SJCRH30 (cell line): Measurements from ENCODE around the gene SNX18. TPM values are rescaled to one million over a fixed set of nuclear protein-coding genes. Genes with fewer than 3 reads are reported as not detected.

ENCODE experiments used
- DNase-seq, 2 experiments: peaks; one replicate each; pipeline ENCODE4 v3.0.0-alpha.2; 2015 to 2020
- H3K27ac ChIP-seq: fragments of 250-450 bp; sonication (Bioruptor Pico); 2 replicates; pipeline ENCODE4 v1.5.1; 2020; ENCODE audit warnings: mild to moderate bottlenecking, moderate library complexity
- H3K27me3 ChIP-seq: fragments of 250-450 bp; sonication (Bioruptor Pico); 2 replicates; pipeline ENCODE4 v1.5.1; 2020; ENCODE audit warnings: mild to moderate bottlenecking, moderate library complexity
- H3K36me3 ChIP-seq: fragments of 250-450 bp; sonication (Bioruptor Pico); 2 replicates; pipeline ENCODE4 v1.5.1; 2020; ENCODE audit warnings: mild to moderate bottlenecking, moderate library complexity
- H3K4me1 ChIP-seq: fragments of 250-450 bp; sonication (Bioruptor Pico); 2 replicates; pipeline ENCODE4 v1.5.1; 2020; ENCODE audit warnings: mild to moderate bottlenecking, moderate library complexity
- H3K4me3 ChIP-seq: fragments of 250-450 bp; sonication (Bioruptor Pico); 2 replicates; pipeline ENCODE4 v1.5.1; 2020; ENCODE audit warnings: mild to moderate bottlenecking, moderate library complexity
- H3K9me3 ChIP-seq: fragments of 250-450 bp; sonication (Bioruptor Pico); replicated peaks from 2 replicates; pipeline ENCODE4 v1.5.1; 2020; ENCODE audit warnings: mild to moderate bottlenecking, moderate library complexity
- total RNA-seq: library from RNA; depleted of rRNA; stranded (reverse); fragments of >200 nt; shearing (Covaris generic); gene quantifications from 2 replicates; pipeline ENCODE4 v1.2.3, GENCODE V29; 2014

Gene SNX18
- total RNA-seq, 1 experiment from 2014 or later, result 9.3 TPM

- Histone ChIP-seq H3K27ac (no peak overlapping the region), H3K4me1 (no peaks in the 10 kb centered on the region; the same call in 1 of the 2 replicates), H3K36me3 (no peaks in the 10 kb centered on the region), H3K9me3 (no peaks in the 10 kb centered on the region), H3K27me3 (no peaks in the 10 kb centered on the region), H3K4me3 (no peak overlapping the region)
- peak; percentile 29 to 56 for DNase-seq
Observed at GRCh38 chr5:54514291-54514690, 3.3 kb upstream of the SNX18 start.

GRCh38 chr5:54514841-54515432 is 2.6 kb upstream of the SNX18 start:
- Histone ChIP-seq H3K9me3 (no peaks in the 10 kb centered on the region), H3K27ac (no peak overlapping the region), H3K36me3 (no peaks in the 10 kb centered on the region), H3K4me1 (no peaks in the 10 kb centered on the region; the same call in 1 of the 2 replicates), H3K4me3 (no peak overlapping the region), H3K27me3 (no peaks in the 10 kb centered on the region)
- no peak for DNase-seq

GRCh38 chr5:54515634-54516033 is 1.9 kb upstream of the SNX18 start:
- Histone ChIP-seq H3K27ac (no peak overlapping the region), H3K4me1 (no peaks in the 10 kb centered on the region; the same call in 1 of the 2 replicates)

GRCh38 chr5:54516051-54516655 is 1.4 kb upstream of the SNX18 start:
- Histone ChIP-seq H3K4me3 (no peak overlapping the region), H3K9me3 (no peaks in the 10 kb centered on the region), H3K36me3 (no peaks in the 10 kb centered on the region), H3K27ac (no peak overlapping the region), H3K4me1 (no peaks in the 10 kb centered on the region; the same call in 1 of the 2 replicates), H3K27me3 (no peaks in the 10 kb centered on the region)
- no peak for DNase-seq

More at GRCh38 chr5:54515634-54516033, 1.9 kb upstream of the SNX18 start:
- Histone ChIP-seq H3K4me3 (no peak overlapping the region), H3K27me3 (no peaks in the 10 kb centered on the region), H3K9me3 (no peaks in the 10 kb centered on the region), H3K36me3 (no peaks in the 10 kb centered on the region)
- no peak for DNase-seq

GRCh38 chr5:54517174-54517511 is 416 bp upstream of the SNX18 start:
- peak overlapping the region; percentile 87 for H3K4me3 ChIP-seq
- no peak for DNase-seq

GRCh38 chr5:54518146-54518817 is 723 bp downstream of the SNX18 start:
- Histone ChIP-seq H3K27ac (peak overlapping the region; percentile 39; the same call in 1 of the 2 replicates), H3K9me3 (no peaks in the 10 kb centered on the region), H3K27me3 (no peaks in the 10 kb centered on the region), H3K4me1 (no peaks in the 10 kb centered on the region; the same call in 1 of the 2 replicates), H3K36me3 (no peaks in the 10 kb centered on the region), H3K4me3 (peak overlapping the region; percentile 87)
- DNase-seq, result peak; percentile 30 to 38

More at GRCh38 chr5:54517174-54517511, 416 bp upstream of the SNX18 start:
- H3K27ac ChIP-seq, result no peak overlapping the region
- H3K36me3 ChIP-seq, result no peaks in the 10 kb centered on the region
- H3K27me3 ChIP-seq, result no peaks in the 10 kb centered on the region
- no peaks in the 10 kb centered on the region for H3K9me3 ChIP-seq
- H3K4me1 ChIP-seq, result no peaks in the 10 kb centered on the region; the same call in 1 of the 2 replicates

GRCh38 chr5:54518818-54519508 is 1.4 kb downstream of the SNX18 start:
- H3K9me3 ChIP-seq, result no peaks in the 10 kb centered on the region
- H3K4me3 ChIP-seq, result no peak overlapping the region
- H3K27me3 ChIP-seq, result no peaks in the 10 kb centered on the region
- no peaks in the 10 kb centered on the region; the same call in 1 of the 2 replicates for H3K4me1 ChIP-seq
- DNase-seq, result no peak
- no peak overlapping the region for H3K27ac ChIP-seq
- H3K36me3 ChIP-seq, result no peaks in the 10 kb centered on the region

GRCh38 chr5:54519509-54519876 is 1.9 kb downstream of the SNX18 start:
- no peak overlapping the region for H3K27ac ChIP-seq
- no peaks in the 10 kb centered on the region for H3K9me3 ChIP-seq
- no peak overlapping the region for H3K4me3 ChIP-seq
- no peak for DNase-seq
- H3K4me1 ChIP-seq, result no peaks in the 10 kb centered on the region; the same call in 1 of the 2 replicates
- no peaks in the 10 kb centered on the region for H3K36me3 ChIP-seq
- H3K27me3 ChIP-seq, result no peaks in the 10 kb centered on the region

- no peaks in the 10 kb centered on the region for H3K36me3 ChIP-seq
- no peak overlapping the region for H3K4me3 ChIP-seq
- DNase-seq, result no peak
- H3K27me3 ChIP-seq, result no peaks in the 10 kb centered on the region
- 0 out of 2 replicates have a peak, but pooled peaks cover 2% of the 10 kb centered on the region for H3K9me3 ChIP-seq
- H3K27ac ChIP-seq, result no peak overlapping the region
- H3K4me1 ChIP-seq, result no peaks in the 10 kb centered on the region
Observed at GRCh38 chr5:54520438-54520846, 2.9 kb downstream of the SNX18 start.

- H3K27me3 ChIP-seq, result no peaks in the 10 kb centered on the region
- no peaks in the 10 kb centered on the region for H3K36me3 ChIP-seq
- H3K4me1 ChIP-seq, result no peaks in the 10 kb centered on the region
- 0 out of 2 replicates have a peak, but pooled peaks cover 2% of the 10 kb centered on the region for H3K9me3 ChIP-seq
- no peak for DNase-seq
- no peak overlapping the region for H3K4me3 ChIP-seq
- H3K27ac ChIP-seq, result no peak overlapping the region
Observed at GRCh38 chr5:54520940-54521339, 3.4 kb downstream of the SNX18 start.

- Histone ChIP-seq H3K9me3 (0 out of 2 replicates have a peak, but pooled peaks cover 2% of the 10 kb centered on the region), H3K4me3 (no peak overlapping the region), H3K27ac (no peak overlapping the region), H3K27me3 (no peaks in the 10 kb centered on the region), H3K4me1 (no peaks in the 10 kb centered on the region), H3K36me3 (no peaks in the 10 kb centered on the region)
- no peak for DNase-seq
Observed at GRCh38 chr5:54521856-54522479, 4.4 kb downstream of the SNX18 start.

- H3K36me3 ChIP-seq, result no peaks in the 10 kb centered on the region
- no peak for DNase-seq
- H3K9me3 ChIP-seq, result 0 out of 2 replicates have a peak, but pooled peaks cover 2% of the 10 kb centered on the region
- no peaks in the 10 kb centered on the region for H3K4me1 ChIP-seq
- H3K27ac ChIP-seq, result no peak overlapping the region
- H3K4me3 ChIP-seq, result no peak overlapping the region
- H3K27me3 ChIP-seq, result no peaks in the 10 kb centered on the region
Observed at GRCh38 chr5:54523534-54523933, 6.0 kb downstream of the SNX18 start.

GRCh38 chr5:54524082-54524481 is 6.5 kb downstream of the SNX18 start:
- DNase-seq, result no peak
- Histone ChIP-seq H3K27ac (no peak overlapping the region), H3K4me1 (no peaks in the 10 kb centered on the region), H3K27me3 (no peaks in the 10 kb centered on the region), H3K9me3 (0 out of 2 replicates have a peak, but pooled peaks cover 2% of the 10 kb centered on the region), H3K4me3 (no peak overlapping the region), H3K36me3 (no peaks in the 10 kb centered on the region)

GRCh38 chr5:54524704-54525103 is 7.1 kb downstream of the SNX18 start:
- H3K36me3 ChIP-seq, result no peaks in the 10 kb centered on the region

More at GRCh38 chr5:54524704-54525103, 7.1 kb downstream of the SNX18 start:
- no peak overlapping the region for H3K27ac ChIP-seq
- H3K27me3 ChIP-seq, result no peaks in the 10 kb centered on the region
- DNase-seq, result no peak
- H3K4me1 ChIP-seq, result no peaks in the 10 kb centered on the region
- 0 out of 2 replicates have a peak, but pooled peaks cover 2% of the 10 kb centered on the region for H3K9me3 ChIP-seq
- H3K4me3 ChIP-seq, result no peak overlapping the region
